Endothelial cell of umbilical vein (primary cell): ENCODE measurements around the gene HNRNPCL1. TPM values are rescaled to one million over a fixed set of nuclear protein-coding genes. Genes with fewer than 3 reads are reported as not detected.

ENCODE experiments used
- BruUV-seq: library from RNA; stranded (reverse); fragments of 400-500 nt; replicated peaks from 2 replicates; lab custom pipeline; 2021; lab: Mats Ljungman, UMichigan
- CTCF ChIA-PET: fragments of 300-600, 350-600 bp; sonication (Branson Sonifier 250); formaldehyde crosslinking; loops from one replicate; lab custom pipeline; 2021; ENCODE audit warnings: antibody characterized with exemption, inconsistent platforms; lab: Charles Lee
- POLR2A ChIA-PET: fragments of 300-600, 350-600 bp; sonication (Branson Sonifier 250); formaldehyde crosslinking; loops from one replicate; lab custom pipeline; 2021; ENCODE audit warnings: antibody characterized with exemption, inconsistent platforms; lab: Charles Lee
- DNase-seq: peaks from one replicate; pipeline ENCODE4 v3.0.0-alpha.2; 2011; ENCODE audit warnings: low read depth, low spot score
- FAIRE-seq: peaks from 2 replicates; lab custom pipeline; 2011; peaks lifted over from hg19 to GRCh38; lab: Jason Lieb, UNC
- H2AFZ ChIP-seq: 2 replicates; pipeline ENCODE4 v1.6.0; 2012; ENCODE audit warnings: low read depth, low read length, control low read depth, inconsistent platforms
- H3K27ac ChIP-seq: 2 replicates; pipeline ENCODE4 v1.5.1; 2011; ENCODE audit warnings: low read depth, mild to moderate bottlenecking, control low read depth, low read length, moderate library complexity; ENCODE audit not compliant: insufficient read depth
- H3K27me3 ChIP-seq, 2 experiments: 2 replicates each; pipeline versions ENCODE4 v1.6.0 to v1.6.1; 2011; ENCODE audit warnings: low read length in 2 of 2, mixed read lengths in 1 of 2; ENCODE audit not compliant: control insufficient read depth in 2 of 2, insufficient read depth in 2 of 2
- H3K36me3 ChIP-seq, 2 experiments: 2 replicates in 1 of 2; 3 replicates in 1 of 2; pipeline ENCODE4 v1.5.1; 2011; ENCODE audit warnings: low read length in 2 of 2, mild to moderate bottlenecking in 1 of 2, moderate library complexity in 1 of 2; ENCODE audit not compliant: control insufficient read depth in 2 of 2, insufficient read depth in 2 of 2; ENCODE audit errors: extremely low read depth in 1 of 2
- H3K4me1 ChIP-seq: 3 replicates; pipeline ENCODE4 v1.5.1; 2011; ENCODE audit warnings: mild to moderate bottlenecking, low read length; ENCODE audit not compliant: control insufficient read depth, insufficient read depth; ENCODE audit errors: extremely low read depth
- H3K4me2 ChIP-seq: 2 replicates; pipeline ENCODE4 v1.6.1; 2011; ENCODE audit warnings: low read length, control low read depth, mixed read lengths; ENCODE audit not compliant: insufficient read depth
- H3K4me3 ChIP-seq, 3 experiments: fragments of 200-600 bp in 1 of 3; sonication (generic), shearing (Covaris generic) in 1 of 3; replicated peaks in 1 of 3; 2 replicates each; pipeline ENCODE4 v1.5.1; 2011 to 2016; ENCODE audit warnings: control low read depth in 3 of 3, low read length in 3 of 3, mild to moderate bottlenecking in 2 of 3, inconsistent platforms in 1 of 3, low read depth in 1 of 3, moderate library complexity in 1 of 3; ENCODE audit not compliant: insufficient read depth in 1 of 3
- H3K79me2 ChIP-seq: 2 replicates; pipeline ENCODE4 v1.6.0; 2012; ENCODE audit warnings: low read length, inconsistent platforms; ENCODE audit not compliant: control insufficient read depth, insufficient read depth
- H3K9ac ChIP-seq: replicated peaks from 2 replicates; pipeline ENCODE3; 2011; ENCODE audit warnings: low read length, control low read depth; ENCODE audit not compliant: insufficient read depth; ENCODE audit errors: extremely low read depth
- H3K9me1 ChIP-seq: replicated peaks from 3 replicates; pipeline ENCODE4 v1.6.0; 2011; ENCODE audit warnings: mild to moderate bottlenecking, low read length; ENCODE audit not compliant: control insufficient read depth, insufficient read depth; ENCODE audit errors: extremely low read depth
- H3K9me3 ChIP-seq: replicated peaks from 2 replicates; pipeline ENCODE4 v1.5.1; 2012; ENCODE audit warnings: low read length, inconsistent platforms; ENCODE audit not compliant: control insufficient read depth, insufficient read depth
- H4K20me1 ChIP-seq: replicated peaks from 2 replicates; pipeline ENCODE3; 2011; ENCODE audit warnings: mild to moderate bottlenecking, low read length; ENCODE audit not compliant: control insufficient read depth, insufficient read depth; ENCODE audit errors: extremely low read depth
- EZH2 ChIP-seq: IDR thresholded peaks from 2 replicates; pipeline ENCODE4 v1.6.1; 2012; ENCODE audit warnings: borderline replicate concordance, low read depth, mild to moderate bottlenecking, moderate library complexity, low read length, inconsistent platforms; ENCODE audit not compliant: severe bottlenecking
- FOS ChIP-seq: IDR thresholded peaks from 2 replicates; pipeline ENCODE4 v1.6.1; 2011; ENCODE audit warnings: mild to moderate bottlenecking, low read length, moderate library complexity, borderline replicate concordance; ENCODE audit not compliant: insufficient read depth
- GATA2 ChIP-seq: IDR thresholded peaks from 2 replicates; pipeline ENCODE4 v1.7.0; 2011; ENCODE audit warnings: low read depth, mild to moderate bottlenecking, moderate library complexity, mixed read lengths, low read length; ENCODE audit not compliant: insufficient read length, insufficient read depth
- MYC ChIP-seq: IDR thresholded peaks from one replicate; pipeline ENCODE4 v1.6.1; 2011; ENCODE audit warnings: mild to moderate bottlenecking, low read depth, low read length
- dilution Hi-C: fragments of 300-500 bp; cut with MboI; formaldehyde crosslinking; loops from one replicate; pipeline ENCODE4 v1.15.0; 2019; ENCODE audit warnings: low sequenced_read_pairs; ENCODE audit not compliant: extremely low pct_ligation_motif_present
- intact Hi-C: fragments of 100-400 bp; cut with micrococcal nuclease; formaldehyde crosslinking; loops from one replicate; pipeline ENCODE4 v1.10.0; 2022
- polyA plus RNA-seq, 4 experiments: library from polyadenylated mRNA; depleted of rRNA in 3 of 4; stranded (reverse) in 3 of 4; unstranded in 1 of 4; fragments of >200 nt; gene quantifications; 2 replicates each; pipeline versions ENCODE4 v1.2.1 to v1.2.3, GENCODE V29; 2011 to 2012; ENCODE audit warnings: missing spikeins in 1 of 4
- total RNA-seq: library from RNA; stranded (reverse); gene quantifications from 2 replicates; pipeline ENCODE4 v1.2.3, GENCODE V29; 2021
- TF ChIP-seq, protein P1 (sequence below): IDR thresholded peaks from 2 replicates; pipeline ENCODE4 v1.6.1; 2011; ENCODE audit not compliant: insufficient read depth, insufficient read length

The HNRNPCL1 gene
- total and polyA plus RNA-seq, 2 donors (not counting 3 experiments of a cell fraction or from before 2014, with no cell fraction given) = not detected

DNA sequence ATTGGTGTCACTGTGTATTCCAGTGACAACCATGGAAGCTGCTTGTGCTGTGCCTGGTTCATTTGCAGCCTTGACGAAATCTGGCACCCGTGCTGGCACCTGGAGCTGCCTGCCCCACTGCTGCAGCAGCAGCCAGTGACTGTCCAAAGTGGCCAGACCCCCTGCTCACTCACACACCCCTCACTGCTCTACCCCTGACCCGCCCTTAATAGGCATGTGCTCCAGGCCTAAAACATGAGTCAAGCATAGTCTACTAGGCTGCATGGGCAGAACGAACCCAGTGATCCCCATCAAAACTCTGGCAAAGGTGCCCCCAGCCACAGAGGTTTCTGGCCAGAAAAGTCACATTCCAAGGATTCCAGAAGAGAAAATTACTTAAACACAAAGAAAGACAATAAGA lies 49.6 kb downstream of the HNRNPCL1 start:
- no peak overlapping the region for H3K27ac ChIP-seq
- FAIRE-seq (no peak), DNase-seq (no peak)
- H3K4me3 ChIP-seq = no peak overlapping the region
- POLR2A ChIA-PET = no interaction called here
- no peaks in the 10 kb centered on the region for H3K79me2 ChIP-seq
- no peak for TF ChIP-seq MYC
- TF ChIP-seq EZH2 = no peak
- TF ChIP-seq FOS = no peak
- no peak for TF ChIP-seq GATA2
- TF ChIP-seq, protein P1, sequence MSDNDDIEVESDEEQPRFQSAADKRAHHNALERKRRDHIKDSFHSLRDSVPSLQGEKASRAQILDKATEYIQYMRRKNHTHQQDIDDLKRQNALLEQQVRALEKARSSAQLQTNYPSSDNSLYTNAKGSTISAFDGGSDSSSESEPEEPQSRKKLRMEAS = no peak
- no peaks in the 10 kb centered on the region for H4K20me1 ChIP-seq
- no peaks in the 10 kb centered on the region for H3K9me3 ChIP-seq
- no peak overlapping the region for H2AFZ ChIP-seq
- H3K36me3 ChIP-seq = no peaks in the 10 kb centered on the region
- intact Hi-C loops (no loop called here), dilution Hi-C loops (no loop called here)
- CTCF ChIA-PET = no interaction called here
- no peaks in the 10 kb centered on the region for H3K27me3 ChIP-seq
- no peaks in the 10 kb centered on the region for H3K4me1 ChIP-seq
- H3K4me2 ChIP-seq = no peak overlapping the region
- BruUV-seq = no TSS peak
- H3K9ac ChIP-seq = no peak overlapping the region
- H3K9me1 ChIP-seq = no peaks in the 10 kb centered on the region

Other genes starting within 250 kb of the HNRNPCL1 start
- gene DHRS3, start 230.5 kb downstream of the HNRNPCL1 start, total RNA-seq = 54.3 and 75.2 TPM in 2 replicates
- gene DHRS3, start 230.5 kb downstream of the HNRNPCL1 start, polyA plus RNA-seq = 54.3 and 58.4 TPM in 2 replicates
- not detected in 2 replicates for gene AADACL4, start 204.6 kb downstream of the HNRNPCL1 start, total RNA-seq
- not detected in 2 replicates for gene AADACL4, start 204.6 kb downstream of the HNRNPCL1 start, polyA plus RNA-seq
- gene AADACL3, start 132.6 kb downstream of the HNRNPCL1 start, total RNA-seq = not detected in 2 replicates
- gene AADACL3, start 132.6 kb downstream of the HNRNPCL1 start, polyA plus RNA-seq = not detected in 2 replicates
- not detected in 2 replicates for gene CFAP107, start 102.5 kb downstream of the HNRNPCL1 start, total RNA-seq
- not detected in 2 replicates for gene CFAP107, start 102.5 kb downstream of the HNRNPCL1 start, polyA plus RNA-seq
- gene PRAMEF12, start 75.0 kb downstream of the HNRNPCL1 start, total RNA-seq = not detected in 2 replicates
- not detected in 2 replicates for gene PRAMEF12, start 75.0 kb downstream of the HNRNPCL1 start, polyA plus RNA-seq
- not detected in 2 replicates for gene PRAMEF1, start 57.3 kb downstream of the HNRNPCL1 start, total RNA-seq
- gene PRAMEF1, start 57.3 kb downstream of the HNRNPCL1 start, polyA plus RNA-seq = not detected in 2 replicates
- not detected in 2 replicates for gene PRAMEF11, start 17.3 kb downstream of the HNRNPCL1 start, total RNA-seq
- gene PRAMEF11, start 17.3 kb downstream of the HNRNPCL1 start, polyA plus RNA-seq = not detected in 2 replicates
- gene PRAMEF2, start 8.4 kb upstream of the HNRNPCL1 start, total RNA-seq = not detected in 2 replicates
- gene PRAMEF2, start 8.4 kb upstream of the HNRNPCL1 start, polyA plus RNA-seq = not detected in 2 replicates
- gene PRAMEF4, start 37.5 kb upstream of the HNRNPCL1 start, total RNA-seq = not detected in 2 replicates
- not detected in 2 replicates for gene PRAMEF4, start 37.5 kb upstream of the HNRNPCL1 start, polyA plus RNA-seq
- gene PRAMEF10, start 49.5 kb upstream of the HNRNPCL1 start, total RNA-seq = not detected in 2 replicates
- not detected in 2 replicates for gene PRAMEF10, start 49.5 kb upstream of the HNRNPCL1 start, polyA plus RNA-seq
- gene PRAMEF7, start 67.9 kb upstream of the HNRNPCL1 start, total RNA-seq = not detected in 2 replicates
- gene PRAMEF7, start 67.9 kb upstream of the HNRNPCL1 start, polyA plus RNA-seq = not detected in 2 replicates
- gene PRAMEF6, start 98.9 kb upstream of the HNRNPCL1 start, total RNA-seq = not detected in 2 replicates
- not detected in 2 replicates for gene PRAMEF6, start 98.9 kb upstream of the HNRNPCL1 start, polyA plus RNA-seq
- not detected in 2 replicates for gene PRAMEF27, start 207.9 kb upstream of the HNRNPCL1 start, total RNA-seq
- gene PRAMEF27, start 207.9 kb upstream of the HNRNPCL1 start, polyA plus RNA-seq = not detected in 2 replicates
- not detected in 2 replicates for gene HNRNPCL3, start 212.0 kb upstream of the HNRNPCL1 start, total RNA-seq
- not detected in 2 replicates for gene HNRNPCL3, start 212.0 kb upstream of the HNRNPCL1 start, polyA plus RNA-seq
- gene PRAMEF25, start 222.1 kb upstream of the HNRNPCL1 start, total RNA-seq = not detected in 2 replicates
- gene PRAMEF25, start 222.1 kb upstream of the HNRNPCL1 start, polyA plus RNA-seq = not detected in 2 replicates